SK-N-SH (cell line): Measurements from ENCODE around the gene PIGL. TPM values are rescaled to one million over a fixed set of nuclear protein-coding genes. Genes with fewer than 3 reads are reported as not detected.

ENCODE experiments used
- CTCF ChIA-PET: fragments of 300-600, 350-600 bp; formaldehyde crosslinking; extraction: SDS; loops from one replicate; lab custom pipeline; 2021; lab: Yijun Ruan, JAX
- POLR2A ChIA-PET: fragments of 350-600 bp; sonication (Branson Sonifier 250); formaldehyde crosslinking; extraction: SDS; loops from one replicate; lab custom pipeline; 2020; ENCODE audit warnings: antibody characterized with exemption, inconsistent platforms; lab: Yijun Ruan, JAX
- DNase-seq: peaks from one replicate; pipeline ENCODE4 v3.0.0; 2012
- H2AFZ ChIP-seq: fragments of 200-600 bp; sonication (generic); 2 replicates; pipeline ENCODE4 v1.8.1; 2016; ENCODE audit warnings: antibody characterized with exemption, mild to moderate bottlenecking, low read depth
- H3F3A ChIP-seq: fragments of 200-600 bp; sonication (generic); replicated peaks from 2 replicates; pipeline ENCODE3; 2016; ENCODE audit warnings: antibody characterized with exemption, mild to moderate bottlenecking; ENCODE audit not compliant: insufficient read depth
- H3K27ac ChIP-seq, 2 experiments: fragments of 200-500 bp in 1 of 2; fragments of 200-600 bp in 1 of 2; sonication (Bioruptor generic) in 1 of 2; sonication (generic), shearing (Covaris generic) in 1 of 2; 2 replicates each; pipeline versions ENCODE4 v1.5.1 to v1.6.1; 2014 to 2016; ENCODE audit warnings: low read depth in 2 of 2, inconsistent platforms in 1 of 2, low read length in 1 of 2, mild to moderate bottlenecking in 1 of 2, mixed read lengths in 1 of 2
- H3K27me3 ChIP-seq: fragments of 200-600 bp; sonication (generic), shearing (Covaris generic); 2 replicates; pipeline ENCODE4 v1.6.1; 2016; ENCODE audit warnings: mixed run types; ENCODE audit not compliant: insufficient read depth
- H3K36me3 ChIP-seq, 2 experiments: fragments of 200-500 bp in 1 of 2; fragments of 200-600 bp in 1 of 2; sonication (Bioruptor generic) in 1 of 2; sonication (generic) in 1 of 2; replicated peaks in 1 of 2; 2 replicates each; pipeline versions ENCODE3 to v1.5.1; 2014 to 2016; ENCODE audit warnings: low read length in 1 of 2, mild to moderate bottlenecking in 1 of 2; ENCODE audit not compliant: insufficient read depth in 2 of 2, control insufficient read depth in 1 of 2
- H3K4me1 ChIP-seq, 2 experiments: fragments of 200-500 bp in 1 of 2; fragments of 200-600 bp in 1 of 2; sonication (Bioruptor generic) in 1 of 2; sonication (generic), shearing (Covaris generic) in 1 of 2; 2 replicates each; pipeline versions ENCODE4 v1.5.1 to v1.6.1; 2014 to 2016; ENCODE audit warnings: low read depth in 1 of 2, low read length in 1 of 2, mixed run types in 1 of 2; ENCODE audit not compliant: insufficient read depth in 2 of 2, control insufficient read depth in 1 of 2
- H3K4me2 ChIP-seq: fragments of 200-600 bp; sonication (generic), shearing (Covaris generic); 2 replicates; pipeline ENCODE4 v1.6.1; 2017; ENCODE audit warnings: mixed run types
- H3K4me3 ChIP-seq, 2 experiments: fragments of 200-500 bp in 1 of 2; fragments of 200-600 bp in 1 of 2; sonication (Bioruptor generic) in 1 of 2; sonication (generic), shearing (Covaris generic) in 1 of 2; 2 replicates each; pipeline versions ENCODE4 v1.5.1 to v1.8.1; 2014 to 2016; ENCODE audit warnings: low read depth in 2 of 2, inconsistent platforms in 1 of 2, low read length in 1 of 2, mild to moderate bottlenecking in 1 of 2, mixed read lengths in 1 of 2, moderate library complexity in 1 of 2
- H3K79me2 ChIP-seq: fragments of 200-600 bp; sonication (generic); 2 replicates; pipeline ENCODE4 v1.8.1; 2017; ENCODE audit warnings: mild to moderate bottlenecking; ENCODE audit not compliant: insufficient read depth
- H3K9ac ChIP-seq: fragments of 200-600 bp; sonication (generic); 2 replicates; pipeline ENCODE4 v1.6.1; 2017; ENCODE audit warnings: mixed run types
- H3K9me2 ChIP-seq: fragments of 200-600 bp; sonication (generic); 2 replicates; pipeline ENCODE4 v1.6.1; 2017; ENCODE audit warnings: mixed run types
- H3K9me3 ChIP-seq: fragments of 200-600 bp; sonication (generic); 2 replicates; pipeline ENCODE4 v1.6.1; 2017; ENCODE audit warnings: mixed run types, mild to moderate bottlenecking, moderate library complexity
- H4K20me1 ChIP-seq: fragments of 200-600 bp; sonication (generic); 2 replicates; pipeline ENCODE4 v1.6.1; 2017; ENCODE audit warnings: mild to moderate bottlenecking, mixed run types; ENCODE audit not compliant: insufficient read depth
- CHD2 ChIP-seq: fragments of 150-350 bp; IDR thresholded peaks from 2 replicates; pipeline ENCODE4 v1.6.1; 2018; ENCODE audit warnings: low read length; ENCODE audit not compliant: partially characterized antibody
- CTCF ChIP-seq: fragments of 200-600 bp; sonication (generic); IDR thresholded peaks from 2 replicates; pipeline ENCODE4 v1.6.1; 2017; ENCODE audit warnings: antibody characterized with exemption, mild to moderate bottlenecking, moderate library complexity
- EZH2phosphoT487 ChIP-seq: fragments of 200-600 bp; sonication (generic); IDR thresholded peaks from 2 replicates; pipeline ENCODE4 v1.6.1; 2017; ENCODE audit warnings: low read depth, mixed run types, mild to moderate bottlenecking, antibody characterized with exemption, moderate library complexity, borderline replicate concordance
- FOSL2 ChIP-seq: IDR thresholded peaks from 2 replicates; pipeline ENCODE4 v1.4.0; 2012; ENCODE audit warnings: low read depth, mild to moderate bottlenecking, moderate library complexity, borderline replicate concordance
- FOXJ3 ChIP-seq: sonication (generic); formaldehyde crosslinking; IDR thresholded peaks from 2 replicates; pipeline ENCODE4 v1.5.1; 2020; ENCODE audit warnings: mild to moderate bottlenecking, missing genetic modification reagents
- MAX ChIP-seq: IDR thresholded peaks from 2 replicates; pipeline ENCODE4 v1.4.0; 2012; ENCODE audit warnings: low read depth
- MEF2A ChIP-seq: IDR thresholded peaks from 2 replicates; pipeline ENCODE4 v1.4.0; 2012; ENCODE audit warnings: low read depth, borderline replicate concordance
- PBX3 ChIP-seq: IDR thresholded peaks from 2 replicates; pipeline ENCODE4; 2012
- RCOR1 ChIP-seq: fragments of 150-350 bp; IDR thresholded peaks from 2 replicates; pipeline ENCODE4 v1.6.1; 2017; ENCODE audit warnings: antibody characterized with exemption, low read length
- SIN3A ChIP-seq: IDR thresholded peaks from 2 replicates; pipeline ENCODE4 v1.6.1; 2012; ENCODE audit warnings: low read depth, mild to moderate bottlenecking, low read length, moderate library complexity, borderline replicate concordance
- TAF1 ChIP-seq: IDR thresholded peaks from 2 replicates; pipeline ENCODE4 v1.6.1; 2012; ENCODE audit warnings: low read depth, mild to moderate bottlenecking, low read length, moderate library complexity, borderline replicate concordance
- WGBS: methylation state at CpG from one replicate; pipeline ENCODE4 v1.1.6; 2017; ENCODE audit warnings: low lambda C conversion rate; 5-methylcytosine and 5-hydroxymethylcytosine counted together
- polyA plus RNA-seq, 3 experiments: library from polyadenylated mRNA; depleted of rRNA; stranded (reverse); fragments of >200 nt; gene quantifications; 2 replicates each; pipeline ENCODE4 v1.2.3, GENCODE V29; 2012

PIGL gene
- polyA plus RNA-seq, 1 of the 3 experiments (the other 2 are of a cell fraction), result 34.0 TPM

DNA sequence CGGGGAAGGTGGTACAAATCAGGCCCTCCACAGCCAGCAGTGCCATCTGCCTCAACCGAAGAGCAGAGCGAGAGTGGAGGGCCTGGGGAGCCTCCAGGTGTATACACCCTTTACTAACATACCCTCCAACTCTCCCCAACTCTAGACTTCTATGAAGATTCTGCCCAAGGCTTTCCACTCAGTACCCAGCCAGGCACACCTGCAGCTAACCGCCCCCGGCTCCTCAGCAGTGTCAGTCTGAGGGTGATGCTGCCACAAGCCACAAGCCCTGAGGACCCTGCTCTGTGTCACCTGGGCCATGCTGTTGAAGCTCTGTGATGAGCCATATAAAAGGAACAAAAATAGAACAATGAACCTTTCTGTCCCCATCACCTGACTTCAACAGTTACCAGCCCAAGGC is 132.4 kb downstream of the PIGL start (continued):
- no peak for TF ChIP-seq CTCF
- TF ChIP-seq, all 33 proteins: peak for 0

DNA sequence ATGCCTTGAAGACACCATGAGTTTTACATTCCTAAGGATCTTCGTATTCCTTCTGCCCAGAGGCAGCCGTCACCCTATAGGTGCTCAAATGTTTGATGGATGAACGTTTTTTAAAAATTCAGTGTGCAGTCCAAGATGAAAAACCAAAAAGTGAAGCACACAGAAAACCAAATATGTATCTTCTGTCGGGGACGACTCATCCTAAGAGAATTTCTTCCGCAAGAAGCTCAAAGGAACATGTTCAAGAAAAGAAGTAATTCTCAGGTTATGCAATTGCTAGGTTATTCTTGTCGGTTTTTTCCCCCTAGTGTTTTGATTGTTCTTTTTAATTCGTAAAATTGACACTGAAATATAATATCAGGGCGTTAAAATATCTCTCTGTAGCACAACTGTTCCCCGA is 134.8 kb downstream of the PIGL start:
- Histone ChIP-seq H3K4me2 (peak overlapping the region; percentile 90), H3K9me3 (no peaks in the 10 kb centered on the region), H3K79me2 (peaks cover 39% of the 10 kb centered on the region), H3K4me3 (peak overlapping the region; percentile 65 to 84), H4K20me1 (no peaks in the 10 kb centered on the region), H3K36me3 (peaks cover 21 to 31% of the 10 kb centered on the region in 2 experiments), H2AFZ (peak overlapping the region; percentile 93; the same call in 1 of the 2 replicates), H3F3A (peaks cover 22% of the 10 kb centered on the region), H3K4me1 (no peaks in the 10 kb centered on the region; a peak in 2 of 4 replicates), H3K9ac (peak overlapping the region; percentile 91), H3K27me3 (no peaks in the 10 kb centered on the region), H3K27ac (peak overlapping the region; percentile 79 to 80), H3K9me2 (no peaks in the 10 kb centered on the region)
- CTCF ChIA-PET, result interaction anchor here (0.9 to 8.8 kb wide), 7 partner anchors 13 to 199 kb away, joined by 3 to 94 read pairs (median 3); no protein-coding TSS in a partner anchor
- POLR2A ChIA-PET, result interaction anchor here (1.2 to 2.3 kb wide), 3 partner anchors 13 to 135 kb away, joined by 5 to 22 read pairs (median 13); partner anchors contain the start of genes PIGL and UBB
- no peak for DNase-seq
- WGBS, result 3% methylated on average over 10 of the region's 10 CpGs
- TF ChIP-seq PBX3 (peak; percentile 38; the same call in 1 of the 2 replicates), TAF1 (no peak), CTCF (0 out of 2 replicates have a peak, but pooled peaks have one; percentile 10)

- peak overlapping the region; percentile 79 to 80 for H3K27ac ChIP-seq
- DNase-seq, result peak; percentile 79
- CTCF ChIA-PET, result interaction anchor here (0.9 to 8.8 kb wide), 10 partner anchors 8 to 170 kb away, joined by 3 to 94 read pairs (median 3); no protein-coding TSS in a partner anchor
- peak overlapping the region; percentile 65 to 84 for H3K4me3 ChIP-seq
- WGBS, result 0% methylated on average over 25 of the region's 25 CpGs
- H3K9me3 ChIP-seq, result no peaks in the 10 kb centered on the region
- no peaks in the 10 kb centered on the region for H3K9me2 ChIP-seq
- H3K9ac ChIP-seq, result peak overlapping the region; percentile 91
- H3K79me2 ChIP-seq, result peaks cover 39% of the 10 kb centered on the region
- H2AFZ ChIP-seq, result peak overlapping the region; percentile 93; the same call in 1 of the 2 replicates
- peak overlapping the region; percentile 90 for H3K4me2 ChIP-seq
- TF ChIP-seq EZH2phosphoT487 (no peak), CHD2 (peak; percentile 30), TAF1 (no peak), MAX (peak; percentile 7; the same call in 1 of the 2 replicates), SIN3A (peak; percentile 37; the same call in 1 of the 2 replicates), RCOR1 (no peak), MEF2A (no peak), FOSL2 (0 out of 2 replicates have a peak, but pooled peaks have one; percentile 1), FOXJ3 (no peak)
- TF ChIP-seq, all 33 proteins: peak for 4
- H3K36me3 ChIP-seq, result peaks cover 21 to 26% of the 10 kb centered on the region in 2 experiments
- peaks cover 19% of the 10 kb centered on the region for H3F3A ChIP-seq
- POLR2A ChIA-PET, result interaction anchor here (1.2 to 2.3 kb wide), 3 partner anchors 12 to 136 kb away, joined by 5 to 22 read pairs (median 13); partner anchors contain the start of genes PIGL and UBB
- no peaks in the 10 kb centered on the region for H4K20me1 ChIP-seq
- H3K27me3 ChIP-seq, result no peaks in the 10 kb centered on the region
- no peaks in the 10 kb centered on the region; a peak in 2 of 4 replicates for H3K4me1 ChIP-seq
These were observed 135.3 kb downstream of the PIGL start for GRCh38 chr17:16352303-16352666.
